Mucosa of gallbladder (tissue), 1 donor: ENCODE data around the gene S100A7. TPM values are rescaled to one million over a fixed set of nuclear protein-coding genes. Genes with fewer than 3 reads are reported as not detected.
"Not testable (repeated sequence)": the region's sequence is repeated elsewhere in the genome, so short reads cannot be mapped to it uniquely, and the experiment has no call there.

Experiments used
- DNase-seq: peaks from one replicate; pipeline ENCODE4 v3.0.0-alpha.2; 2020; ENCODE audit warnings: low spot score
- total RNA-seq: library from RNA; stranded (reverse); gene quantifications from one replicate; pipeline ENCODE4 v1.2.1, GENCODE V29; 2021
- donor health status: DM: no; HTN: no; CAD: no.

S100A7 gene
- total RNA-seq, 1 donor from 2014 or later: not detected

DNA sequence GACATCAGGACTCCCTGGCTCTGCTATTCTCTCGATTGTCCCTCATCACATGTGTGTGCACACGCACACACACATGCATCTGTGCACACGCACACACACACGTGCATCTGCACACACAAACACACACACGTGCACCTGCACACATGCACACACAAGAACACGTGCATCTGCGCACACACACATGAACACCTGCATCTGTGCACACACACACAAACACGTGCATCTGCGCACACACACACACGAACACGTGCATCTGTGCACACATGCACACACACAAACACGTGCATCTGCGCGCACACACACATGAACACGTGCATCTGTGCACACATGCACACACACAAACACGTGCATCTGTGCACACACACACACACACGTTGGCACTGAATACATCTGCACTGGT lies 29.4 kb downstream of the S100A7 start:
- DNase-seq: no peak

DNA sequence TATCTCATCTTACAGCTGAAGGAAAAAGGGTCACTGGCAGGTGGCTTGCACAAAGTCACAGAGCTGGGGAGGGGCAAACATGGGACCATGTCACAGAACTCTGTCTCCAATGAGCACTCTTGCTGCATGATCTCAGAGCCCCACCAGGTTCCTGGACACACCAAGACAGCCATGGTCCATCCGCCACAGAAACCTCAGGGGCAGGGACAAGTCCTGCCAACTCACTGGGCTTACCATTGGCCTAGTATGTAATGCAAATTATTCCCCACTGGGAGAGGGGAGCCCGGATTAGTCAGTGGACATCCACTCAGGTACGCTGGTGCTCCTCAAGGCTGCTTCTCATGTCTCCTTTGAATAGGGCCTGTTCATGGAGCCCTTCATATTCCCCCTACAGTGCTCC lies 29.9 kb downstream of the S100A7 start:
- DNase-seq: no peak

GRCh38 chr1:153430166-153430553 lies 30.3 kb downstream of the S100A7 start:
- DNase-seq: no peak

GRCh38 chr1:153429266-153430165 lies 30.9 kb downstream of the S100A7 start:
- no peak for DNase-seq

DNA sequence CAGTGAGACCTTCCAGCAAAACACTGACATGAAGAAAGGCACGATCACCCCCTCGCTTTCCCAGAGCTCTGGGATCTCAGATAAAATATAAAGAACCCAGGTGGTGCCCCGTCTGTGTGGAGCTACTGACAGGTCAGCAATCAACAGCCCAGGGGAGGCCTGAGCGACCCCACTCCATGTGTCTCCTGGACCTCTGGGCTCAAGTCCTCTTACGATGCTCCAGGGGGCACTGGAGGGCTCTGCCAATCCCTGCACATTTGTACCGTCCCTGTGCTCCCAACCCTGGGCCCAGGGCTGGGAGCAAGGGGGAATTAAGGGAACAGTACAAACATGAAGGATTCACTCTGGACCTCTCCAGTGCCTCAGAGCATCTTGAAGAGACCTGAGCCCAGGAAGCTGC lies 31.7 kb downstream of the S100A7 start:
- no peak for DNase-seq

GRCh38 chr1:153428073-153428638 lies 32.3 kb downstream of the S100A7 start:
- no peak for DNase-seq

- no peak for DNase-seq
Measured at GRCh38 chr1:153426809-153427208, 33.6 kb downstream of the S100A7 start.

GRCh38 chr1:153422450-153423068 lies 37.9 kb downstream of the S100A7 start:
- DNase-seq: peak; percentile 77

- DNase-seq: no peak
Measured at GRCh38 chr1:153420306-153420705, 40.1 kb downstream of the S100A7 start.

DNA sequence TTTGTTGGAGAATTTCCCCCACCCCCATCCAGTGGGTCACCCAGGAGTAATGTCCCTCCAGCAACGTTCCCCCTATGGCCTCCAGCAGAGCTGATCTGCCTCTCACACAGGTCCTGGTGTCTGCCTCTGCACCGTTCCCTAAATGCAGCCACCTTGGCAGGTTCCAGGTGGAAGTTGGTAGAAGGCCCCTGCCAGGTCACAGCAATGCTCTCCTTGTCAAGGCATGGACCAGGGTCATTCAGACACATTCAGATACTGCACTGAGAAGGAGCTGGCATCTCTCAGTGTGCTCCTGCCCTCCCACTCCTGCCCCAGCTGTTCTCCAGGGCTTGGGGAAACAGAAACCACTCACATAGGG lies 41.0 kb downstream of the S100A7 start:
- not testable (repeated sequence) for DNase-seq

DNA sequence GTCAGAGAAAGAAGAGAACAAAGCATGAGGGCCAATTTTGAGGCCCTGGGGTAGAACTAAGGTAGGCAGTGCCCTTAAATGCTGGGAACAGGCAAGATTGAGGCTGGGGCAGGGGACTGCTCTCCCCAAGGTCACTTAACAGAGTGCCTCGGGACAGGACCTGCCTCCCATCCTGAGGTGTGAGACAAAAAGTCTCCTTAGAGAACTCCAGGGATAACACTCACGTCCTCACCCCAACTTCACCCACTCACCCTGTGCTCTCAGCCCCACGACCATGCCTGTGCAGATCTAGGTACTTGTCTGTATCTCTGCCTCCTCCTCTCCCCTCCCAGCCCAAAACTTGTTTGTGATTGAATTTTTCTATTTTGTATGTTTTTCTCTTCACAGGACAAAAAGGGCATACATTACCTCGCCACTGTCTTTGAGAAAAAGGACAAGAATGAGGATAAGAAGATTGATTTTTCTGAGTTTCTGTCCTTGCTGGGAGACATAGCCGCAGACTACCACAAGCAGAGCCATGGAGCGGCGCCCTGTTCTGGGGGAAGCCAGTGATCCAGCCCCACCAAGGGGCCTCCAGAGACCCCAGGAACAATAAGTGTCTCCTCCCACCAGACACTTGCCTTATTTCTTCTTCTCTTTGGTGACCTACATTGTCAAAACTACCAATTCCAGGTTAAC lies 41.6 kb downstream of the S100A7 start:
- not testable (repeated sequence) for DNase-seq

DNA sequence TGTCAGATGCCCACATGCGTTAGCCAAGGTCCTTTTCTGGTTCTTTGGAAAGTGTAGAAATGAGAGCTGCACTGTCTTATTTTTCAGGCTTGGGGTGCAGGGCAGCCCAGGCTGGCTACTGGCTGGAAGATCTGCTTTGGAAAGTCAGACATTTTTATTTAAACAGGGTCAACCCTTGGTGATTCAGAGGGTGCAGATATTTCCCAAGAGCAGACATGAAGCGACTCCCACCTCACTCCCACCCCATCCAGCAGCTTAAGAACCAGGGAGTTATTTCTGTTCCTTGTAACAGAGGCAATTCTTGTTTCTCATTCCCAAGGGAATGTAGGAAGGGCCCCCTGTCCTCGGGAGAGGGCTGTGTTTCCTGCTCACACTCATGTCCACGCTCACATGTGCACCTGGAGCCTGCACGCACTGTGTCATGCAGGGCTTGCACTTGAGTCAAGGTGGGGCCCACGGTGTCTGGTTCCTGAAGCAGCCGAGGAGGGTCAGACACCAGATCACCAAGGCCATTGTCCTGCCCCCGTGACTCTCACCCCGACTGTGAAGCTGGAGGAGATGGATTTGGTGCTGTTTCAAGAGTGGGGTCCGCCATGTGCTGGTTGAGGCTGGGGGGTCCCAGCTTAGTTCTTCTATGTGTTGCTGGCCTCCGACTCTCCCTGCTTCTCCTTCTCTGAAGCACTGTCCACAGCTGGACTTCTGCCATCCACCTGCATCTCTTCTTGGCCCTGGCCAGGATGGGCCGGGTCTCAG lies 43.1 kb downstream of the S100A7 start:
- DNase-seq: no peak

- no peak for DNase-seq
Measured at GRCh38 chr1:153415850-153416570, 44.4 kb downstream of the S100A7 start, which contains the start of gene S100A7A. TSS of gene S100A7A (plus strand) at chr1:153416520. CDS start at chr1:153418083, 1,563 bp downstream.

DNA sequence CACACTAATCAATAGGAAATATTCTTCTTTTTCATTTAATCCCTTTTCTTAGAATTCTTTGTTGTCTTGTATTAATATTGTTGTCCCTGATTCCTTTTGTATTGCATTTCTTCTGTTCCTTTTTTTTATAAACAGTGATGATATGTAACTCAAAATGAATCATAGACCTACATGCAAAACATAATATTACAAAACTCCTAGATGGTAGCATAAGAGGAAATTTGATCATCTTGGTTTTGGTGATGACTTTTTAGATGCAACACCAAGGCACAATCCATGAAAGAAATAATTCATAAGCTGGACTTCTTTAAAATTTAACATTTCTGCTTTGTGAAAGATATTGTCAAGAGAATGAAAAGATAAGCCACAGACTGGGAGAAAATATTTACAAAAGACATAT lies 46.5 kb downstream of the S100A7 start:
- DNase-seq: not testable (repeated sequence)

Other genes starting within 250 kb of the S100A7 start
- gene PRR9, start 243.1 kb downstream of the S100A7 start, total RNA-seq: not detected
- not detected for gene LORICRIN, start 201.0 kb downstream of the S100A7 start, total RNA-seq
- not detected for gene PGLYRP3, start 147.7 kb downstream of the S100A7 start, total RNA-seq
- not detected for gene PGLYRP4, start 111.8 kb downstream of the S100A7 start, total RNA-seq
- gene S100A9, start 102.8 kb downstream of the S100A7 start, total RNA-seq: 19.1 TPM
- 0.75 TPM for gene S100A12, start 85.0 kb downstream of the S100A7 start, total RNA-seq
- 7.0 TPM for gene S100A8, start 69.6 kb downstream of the S100A7 start, total RNA-seq
- gene S100A7A, start 44.1 kb downstream of the S100A7 start, total RNA-seq: not detected
- 824 TPM for gene S100A6, start 75.3 kb upstream of the S100A7 start, total RNA-seq
- gene S100A5, start 80.3 kb upstream of the S100A7 start, total RNA-seq: not detected
- gene S100A4, start 85.2 kb upstream of the S100A7 start, total RNA-seq: 66.8 TPM
- not detected for gene S100A3, start 88.6 kb upstream of the S100A7 start, total RNA-seq
- 1.4 TPM for gene S100A2, start 105.2 kb upstream of the S100A7 start, total RNA-seq
- gene S100A16, start 152.5 kb upstream of the S100A7 start, total RNA-seq: 86.7 TPM
- 56.9 TPM for gene S100A14, start 155.7 kb upstream of the S100A7 start, total RNA-seq
- 64.7 TPM for gene S100A13, start 166.9 kb upstream of the S100A7 start, total RNA-seq
- gene S100A1, start 167.8 kb upstream of the S100A7 start, total RNA-seq: 3.3 TPM
- gene CHTOP, start 173.4 kb upstream of the S100A7 start, total RNA-seq: 69.4 TPM
- gene SNAPIN, start 198.1 kb upstream of the S100A7 start, total RNA-seq: 38.8 TPM
- 87.6 TPM for gene ILF2, start 210.3 kb upstream of the S100A7 start, total RNA-seq
- gene NPR1, start 218.0 kb upstream of the S100A7 start, total RNA-seq: 8.8 TPM